ENCODE results near the gene MAGI3.

GRCh38 chr1:113479713-113480676, 89.7 kb downstream of the MAGI3 start:
- no peak for TF ChIP-seq CTCF (IDR thresholded peaks at IDR 0.05)
- no peak for TF ChIP-seq POLR2A (IDR thresholded peaks at IDR 0.05)

Measured in adrenal gland (tissue), 5 donors.